Vagina (tissue), 2 donors: ENCODE results near the gene ALDH4A1. TPM values are rescaled to one million over a fixed set of nuclear protein-coding genes. Genes with fewer than 3 reads are reported as not detected.
"Not testable (repeated sequence)": the region's sequence is repeated elsewhere in the genome, so short reads cannot be mapped to it uniquely, and the experiment has no call there.

ENCODE experiments used
- DNase-seq, 2 donors: peaks; one replicate each; pipeline ENCODE4 v3.0.0-alpha.2; 2017; ENCODE audit errors: extremely low spot score in 2 of 2
- H3K27ac ChIP-seq: fragments of 200-600 bp; sonication (generic); one replicate; pipeline ENCODE4 v1.5.1; 2019
- H3K27me3 ChIP-seq: fragments of 200-600 bp; sonication (generic); one replicate; pipeline ENCODE4 v1.5.1; 2019
- H3K36me3 ChIP-seq, 2 donors: fragments of 200-600 bp; sonication (generic); one replicate each; pipeline ENCODE4 v1.5.1; 2017 to 2019
- H3K4me1 ChIP-seq: fragments of 200-600 bp; sonication (generic); one replicate; pipeline ENCODE4 v1.5.1; 2019
- H3K4me3 ChIP-seq, 2 donors: fragments of 200-600 bp; sonication (generic); 1 replicate in 1 of 2; 2 replicates in 1 of 2; pipeline ENCODE4 v1.5.1; 2016 to 2019
- H3K9me3 ChIP-seq: fragments of 200-600 bp; sonication (generic); one replicate; pipeline ENCODE4 v1.5.1; 2019
- CTCF ChIP-seq, 3 experiments: fragments of 450-650 bp in 2 of 3; fragments of 200-600 bp in 1 of 3; sonication (generic) in 1 of 3; IDR thresholded peaks; one replicate each; pipeline ENCODE4 v1.5.1; 2017 to 2019; ENCODE audit warnings: antibody characterized with exemption in 3 of 3, mild to moderate bottlenecking in 2 of 3, moderate library complexity in 2 of 3
- POLR2A ChIP-seq, 2 donors: fragments of 450-650 bp; IDR thresholded peaks; one replicate each; pipeline ENCODE4 v1.6.1; 2017; ENCODE audit warnings: antibody characterized with exemption in 2 of 2, mild to moderate bottlenecking in 2 of 2, moderate library complexity in 2 of 2
- POLR2AphosphoS5 ChIP-seq, 2 donors: sonication (generic); formaldehyde crosslinking; IDR thresholded peaks; one replicate each; pipeline ENCODE4 v1.9.0; 2017; ENCODE audit warnings: antibody characterized with exemption in 2 of 2, mild to moderate bottlenecking in 2 of 2, low read depth in 1 of 2; ENCODE audit not compliant: insufficient read depth in 1 of 2
- intact Hi-C: fragments of 100-400 bp; cut with DNase I; formaldehyde crosslinking; loops from one replicate; pipeline ENCODE4 v1.15.1; 2023
- total RNA-seq: library from RNA; depleted of rRNA; stranded (reverse); fragments of >200 nt; gene quantifications from one replicate; pipeline ENCODE4 v1.2.3, GENCODE V29; 2016

The ALDH4A1 gene
- total RNA-seq, 1 donor from 2014 or later: 39.5 TPM

GRCh38 chr1:18893120-18893519 lies 9.2 kb downstream of the ALDH4A1 start:
- no peak overlapping the region for H3K4me3 ChIP-seq
- no peak for DNase-seq
- H3K4me1 ChIP-seq: no peaks in the 10 kb centered on the region
- H3K27me3 ChIP-seq: no peaks in the 10 kb centered on the region
- intact Hi-C loops: no loop called here
- TF ChIP-seq POLR2AphosphoS5 (IDR thresholded peaks at IDR 0.05; ENCODE audit: insufficient read depth in 1 of 2, low read depth in 1 of 2) (no peak), CTCF (IDR thresholded peaks at IDR 0.05) (no peak)
- H3K9me3 ChIP-seq: no peaks in the 10 kb centered on the region
- H3K27ac ChIP-seq: no peak overlapping the region
- H3K36me3 ChIP-seq: no peaks in the 10 kb centered on the region

- H3K9me3 ChIP-seq, H3K27ac ChIP-seq, H3K27me3 ChIP-seq, H3K4me3 ChIP-seq, H3K36me3 ChIP-seq, DNase-seq, intact Hi-C loops, H3K4me1 ChIP-seq: not testable (repeated sequence)
Observed at GRCh38 chr1:18891858-18892257, 10.5 kb downstream of the ALDH4A1 start.

DNA sequence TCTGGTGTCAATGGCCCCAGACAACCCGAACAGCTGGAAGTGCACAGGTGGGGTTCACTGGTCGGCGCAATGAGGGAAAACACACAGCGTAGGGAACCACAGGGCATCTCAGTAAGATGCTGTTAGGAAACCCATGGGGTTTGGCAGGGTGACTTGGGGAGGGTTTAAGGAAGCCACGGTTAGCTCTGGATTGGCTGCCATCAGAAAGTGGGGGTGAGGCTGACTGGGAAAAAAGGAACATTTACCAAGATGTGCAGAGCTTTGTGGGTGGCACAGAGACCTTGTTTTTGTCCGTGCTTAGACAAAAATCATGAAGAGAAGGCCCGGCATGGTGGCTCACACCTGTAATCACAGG lies 11.0 kb downstream of the ALDH4A1 start:
- intact Hi-C loops: no loop called here
- no peaks in the 10 kb centered on the region for H3K27me3 ChIP-seq
- no peak overlapping the region for H3K4me3 ChIP-seq
- H3K27ac ChIP-seq: no peak overlapping the region
- no peaks in the 10 kb centered on the region for H3K4me1 ChIP-seq
- TF ChIP-seq POLR2AphosphoS5 (IDR thresholded peaks at IDR 0.05; ENCODE audit: insufficient read depth in 1 of 2, low read depth in 1 of 2) (no peak), POLR2A (IDR thresholded peaks at IDR 0.05) (no peak), CTCF (IDR thresholded peaks at IDR 0.05) (no peak)
- no peak for DNase-seq
- H3K36me3 ChIP-seq: no peaks in the 10 kb centered on the region
- H3K9me3 ChIP-seq: no peaks in the 10 kb centered on the region

DNA sequence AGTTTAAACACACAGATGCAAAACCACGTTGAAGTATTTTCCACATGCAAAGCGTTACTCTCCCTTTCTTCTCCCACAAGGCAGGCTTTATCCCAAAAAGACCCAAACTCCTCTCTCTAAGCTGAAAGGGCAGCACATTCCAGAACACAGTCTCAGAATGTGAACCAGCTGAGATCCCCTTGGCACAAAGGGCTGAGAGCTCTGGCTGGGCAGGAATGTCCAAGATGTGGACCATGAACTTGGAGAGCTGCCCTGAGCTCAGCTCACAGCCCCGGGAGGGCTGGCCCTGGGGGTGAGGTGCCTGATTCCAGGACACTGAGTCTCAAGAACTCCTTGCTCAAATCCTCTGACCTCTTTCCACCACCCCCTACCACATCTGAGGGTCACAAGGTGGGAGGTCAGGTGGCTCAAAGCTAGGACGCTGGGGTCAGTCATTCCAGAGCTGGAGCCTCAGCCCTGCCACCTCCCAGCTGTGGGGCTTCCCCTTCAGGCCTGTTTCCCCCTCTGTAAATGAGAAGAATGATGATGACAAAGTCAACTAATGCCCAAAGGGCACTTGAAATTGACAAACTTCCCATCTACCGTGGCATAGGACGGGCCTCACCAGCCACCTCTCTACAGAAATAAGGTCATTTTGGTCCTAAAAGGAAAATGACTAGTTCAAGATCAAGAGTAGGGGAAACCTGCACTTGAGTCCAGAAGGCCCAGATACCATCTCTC lies 11.5 kb downstream of the ALDH4A1 start:
- DNase-seq: no peak
- no peaks in the 10 kb centered on the region for H3K36me3 ChIP-seq
- H3K27ac ChIP-seq: no peak overlapping the region
- TF ChIP-seq POLR2A (IDR thresholded peaks at IDR 0.05) (no peak), POLR2AphosphoS5 (IDR thresholded peaks at IDR 0.05; ENCODE audit: insufficient read depth in 1 of 2, low read depth in 1 of 2) (no peak), CTCF (IDR thresholded peaks at IDR 0.05) (no peak)
- H3K4me1 ChIP-seq: peaks cover 2% of the 10 kb centered on the region
- H3K9me3 ChIP-seq: no peaks in the 10 kb centered on the region
- no peak overlapping the region for H3K4me3 ChIP-seq
- intact Hi-C loops: no loop called here
- H3K27me3 ChIP-seq: no peaks in the 10 kb centered on the region

- Histone ChIP-seq H3K27me3 (no peaks in the 10 kb centered on the region), H3K36me3 (peaks cover 0 to 4% of the 10 kb centered on the region in 2 donors), H3K4me3 (no peak overlapping the region), H3K9me3 (no peaks in the 10 kb centered on the region), H3K4me1 (peaks cover 27% of the 10 kb centered on the region), H3K27ac (no peak overlapping the region)
- no peak for DNase-seq
- intact Hi-C loops: loop anchor here (10.0 kb wide), 1 partner anchor 359 kb away; no protein-coding TSS in a partner anchor
- TF ChIP-seq CTCF (IDR thresholded peaks at IDR 0.05) (no peak), POLR2AphosphoS5 (IDR thresholded peaks at IDR 0.05; ENCODE audit: insufficient read depth in 1 of 2, low read depth in 1 of 2) (no peak), POLR2A (IDR thresholded peaks at IDR 0.05) (no peak)
Observed at GRCh38 chr1:18886003-18886335, 16.4 kb downstream of the ALDH4A1 start.
